CD4-positive, alpha-beta T cell (primary cell): Measurements from ENCODE around the gene IGF2BP3. TPM values are rescaled to one million over a fixed set of nuclear protein-coding genes. Genes with fewer than 3 reads are reported as not detected.

Source experiments
- ATAC-seq: fragments of 200-7000 bp; cut with Tn5 transposase; one replicate; pipeline ENCODE4 v1.10.0; 2022; ENCODE audit warnings: mild to moderate bottlenecking; ENCODE audit not compliant: poor library complexity
- CTCF ChIA-PET: fragments of 350-600 bp; sonication (Branson Sonifier 250); formaldehyde crosslinking; loops from one replicate; lab custom pipeline; 2021; ENCODE audit warnings: antibody characterized with exemption, inconsistent platforms; lab: Charles Lee
- POLR2A ChIA-PET: fragments of 350-600 bp; sonication (Branson Sonifier 250); formaldehyde crosslinking; loops from one replicate; lab custom pipeline; 2021; ENCODE audit warnings: antibody characterized with exemption, inconsistent platforms; lab: Charles Lee
- DNase-seq, 14 experiments: peaks; one replicate each; pipeline ENCODE4 v3.0.0-alpha.2; 2013 to 2020; ENCODE audit warnings: mixed read lengths in 2 of 14
- H3K27ac ChIP-seq, 2 donors: one replicate each; pipeline versions ENCODE4 v1.5.1 to v1.7.0; 2013; ENCODE audit warnings: low read length in 2 of 2, low read depth in 1 of 2, mild to moderate bottlenecking in 1 of 2
- H3K27me3 ChIP-seq, 2 experiments: 1 replicate in 1 of 2; 2 replicates in 1 of 2; pipeline versions ENCODE4 v1.6.1 to v1.7.0; 2013; ENCODE audit warnings: low read length in 2 of 2, control low read depth in 1 of 2, mild to moderate bottlenecking in 1 of 2, moderate library complexity in 1 of 2; ENCODE audit not compliant: insufficient read depth in 2 of 2, control insufficient read depth in 1 of 2
- H3K36me3 ChIP-seq: one replicate; pipeline ENCODE4 v1.6.1; 2013; ENCODE audit warnings: low read length, control low read depth; ENCODE audit not compliant: insufficient read depth
- H3K4me1 ChIP-seq: one replicate; pipeline ENCODE4 v1.6.1; 2013; ENCODE audit warnings: low read length, control low read depth; ENCODE audit not compliant: insufficient read depth
- H3K4me3 ChIP-seq: one replicate; pipeline ENCODE4 v1.5.1; 2013; ENCODE audit warnings: mild to moderate bottlenecking, low read length, moderate library complexity
- H3K9me3 ChIP-seq, 2 experiments: 1 replicate in 1 of 2; 2 replicates in 1 of 2; pipeline versions ENCODE4 v1.6.1 to v1.7.0; 2013; ENCODE audit warnings: low read length in 2 of 2, mild to moderate bottlenecking in 2 of 2, control low read depth in 1 of 2, moderate library complexity in 1 of 2; ENCODE audit not compliant: control insufficient read depth in 1 of 2, insufficient read depth in 1 of 2
- H3K27ac Mint-ChIP-seq: one replicate; pipeline ENCODE4 v1.8.0; 2020; ENCODE audit warnings: mixed read lengths
- H3K27me3 Mint-ChIP-seq: one replicate; pipeline ENCODE4 v1.8.0; 2021; ENCODE audit warnings: mixed read lengths
- H3K36me3 Mint-ChIP-seq: one replicate; pipeline ENCODE4 v1.8.0; 2021; ENCODE audit warnings: low read depth, mixed read lengths
- H3K4me1 Mint-ChIP-seq: one replicate; pipeline ENCODE4 v1.8.0; 2021; ENCODE audit warnings: low read depth, mixed read lengths
- H3K4me3 Mint-ChIP-seq: one replicate; pipeline ENCODE4 v1.8.0; 2020; ENCODE audit warnings: mild to moderate bottlenecking, mixed read lengths
- H3K9me3 Mint-ChIP-seq: one replicate; pipeline ENCODE4 v1.8.0; 2020; ENCODE audit warnings: mixed read lengths
- CTCF ChIP-seq: fragments of 200-600 bp; IDR thresholded peaks from one replicate; pipeline ENCODE4 v1.8.0; 2022; ENCODE audit warnings: antibody characterized with exemption, mild to moderate bottlenecking
- intact Hi-C, 2 experiments: fragments of 100-400 bp; cut with DNase I in 1 of 2; cut with micrococcal nuclease in 1 of 2; formaldehyde crosslinking; loops; one replicate each; pipeline versions ENCODE4 v1.15.1 to v1.9.0; 2023 to 2025; cut with DNase I, micrococcal nuclease
- total RNA-seq, 174 experiments: library from RNA in 2 of 174; stranded (reverse) in 2 of 174; gene quantifications; one replicate each; pipeline ENCODE4 v1.2.3 and lab custom pipeline; 2021 to 2026

The IGF2BP3 gene
- total RNA-seq, 2 experiments from 2014 or later: not detected

GRCh38 chr7:23472046-23472445 is 1.8 kb upstream of the IGF2BP3 start:
- intact Hi-C loops: loop anchor here in 1 of 2 experiments (5.0 to 10.0 kb wide), 2 partner anchors 175 to 457 kb away; partner anchors contain the start of genes HYCC1 and MALSU1
- no peak overlapping the region for H3K4me3 Mint-ChIP-seq
- H3K27ac Mint-ChIP-seq: no peak overlapping the region
- H3K4me1 Mint-ChIP-seq: peaks cover 51% of the 10 kb centered on the region
- H3K27me3 ChIP-seq: peaks cover 69 to 98% of the 10 kb centered on the region in 2 experiments
- no peaks in the 10 kb centered on the region for H3K36me3 Mint-ChIP-seq
- CTCF ChIA-PET: interaction anchor here (1.2 kb wide), 1 partner anchor 75 kb away, joined by 5 read pairs; no protein-coding TSS in a partner anchor
- ATAC-seq (no peak), DNase-seq (peak in 1 of 14 experiments; percentile 11)
- peaks cover 3% of the 10 kb centered on the region for H3K9me3 Mint-ChIP-seq
- POLR2A ChIA-PET: interaction anchor here (1.1 to 1.3 kb wide), 3 partner anchors 18 to 1654 kb away, joined by 4 read pairs; partner anchors contain the start of genes CYCS and MALSU1
- peaks cover 61% of the 10 kb centered on the region for H3K4me1 ChIP-seq
- H3K27ac ChIP-seq: no peak overlapping the region
- H3K4me3 ChIP-seq: no peak overlapping the region
- H3K9me3 ChIP-seq: peaks cover 20 to 29% of the 10 kb centered on the region in 2 experiments
- H3K36me3 ChIP-seq: no peaks in the 10 kb centered on the region
- peaks cover 75% of the 10 kb centered on the region for H3K27me3 Mint-ChIP-seq
- TF ChIP-seq CTCF: no peak

GRCh38 chr7:23471106-23471859 is 992 bp upstream of the IGF2BP3 start:
- peak; percentile 30 for ATAC-seq
- Histone ChIP-seq H3K27ac (no peak overlapping the region), H3K9me3 (peaks cover 20 to 29% of the 10 kb centered on the region in 2 experiments), H3K27me3 (peaks cover 66 to 98% of the 10 kb centered on the region in 2 experiments), H3K36me3 (no peaks in the 10 kb centered on the region), H3K4me3 (no peak overlapping the region), H3K4me1 (peaks cover 61% of the 10 kb centered on the region)
- ChIA-PET POLR2A (no interaction called here), CTCF (no interaction called here)
- Mint-ChIP-seq H3K36me3 (no peaks in the 10 kb centered on the region), H3K27ac (no peak overlapping the region), H3K27me3 (peaks cover 75% of the 10 kb centered on the region), H3K9me3 (peaks cover 3% of the 10 kb centered on the region), H3K4me1 (peaks cover 52% of the 10 kb centered on the region), H3K4me3 (peak overlapping the region; percentile 84)
- no peak for TF ChIP-seq CTCF
- peak in 5 of 14 experiments; percentile 23 to 55 (median 36) for DNase-seq
- intact Hi-C loops: loop anchor here in 1 of 2 experiments (5.0 to 10.0 kb wide), 2 partner anchors 174 to 456 kb away; partner anchors contain the start of genes HYCC1 and MALSU1

GRCh38 chr7:23469961-23470250 is 385 bp downstream of the IGF2BP3 start:
- H3K4me1 ChIP-seq: peaks cover 61% of the 10 kb centered on the region
- no peak overlapping the region for H3K27ac ChIP-seq
- peaks cover 17 to 29% of the 10 kb centered on the region in 2 experiments for H3K9me3 ChIP-seq
- peaks cover 80% of the 10 kb centered on the region for H3K27me3 Mint-ChIP-seq
- peaks cover 73 to 98% of the 10 kb centered on the region in 2 experiments for H3K27me3 ChIP-seq
- peak overlapping the region; percentile 84 for H3K4me3 Mint-ChIP-seq
- POLR2A ChIA-PET: interaction anchor here (0.5 to 1.1 kb wide), 2 partner anchors 9 to 26 kb away, joined by 3 read pairs; no protein-coding TSS in a partner anchor
- DNase-seq (no peak), ATAC-seq (no peak)
- no peaks in the 10 kb centered on the region for H3K36me3 ChIP-seq
- no peak overlapping the region for H3K4me3 ChIP-seq
- no peaks in the 10 kb centered on the region for H3K36me3 Mint-ChIP-seq
- H3K4me1 Mint-ChIP-seq: peaks cover 48% of the 10 kb centered on the region
- peak overlapping the region; percentile 19 for H3K27ac Mint-ChIP-seq
- no peak for TF ChIP-seq CTCF
- intact Hi-C loops: loop anchor here in 1 of 2 experiments (5.0 to 10.0 kb wide), 2 partner anchors 173 to 455 kb away; partner anchors contain the start of genes HYCC1 and MALSU1
- CTCF ChIA-PET: interaction anchor here (1.2 kb wide), 1 partner anchor 197 kb away, joined by 4 read pairs; no protein-coding TSS in a partner anchor
- H3K9me3 Mint-ChIP-seq: peaks cover 3% of the 10 kb centered on the region
